Measurements from ENCODE around the gene ZC3H12C.
"Not testable (repeated sequence)": the region's sequence is repeated elsewhere in the genome, so short reads cannot be mapped to it uniquely, and the experiment has no call there.

ZC3H12C gene

GRCh38 chr11:110092515-110093406 is at the start of gene ZC3H12C:
ZC3H12C (plus strand) TSS chr11:110093392; CDS start chr11:110093412, 20 bp downstream.
- DNase-seq, result peak; percentile 90

- no peak for DNase-seq
Measured at GRCh38 chr11:110044226-110044968, 48.8 kb upstream of the ZC3H12C start.

GRCh38 chr11:110046775-110047380 is 46.3 kb upstream of the ZC3H12C start:
- no peak for DNase-seq

- no peak for DNase-seq
Measured at GRCh38 chr11:110049501-110050200, 43.5 kb upstream of the ZC3H12C start.

- no peak for DNase-seq
Measured at GRCh38 chr11:110050201-110050506, 43.0 kb upstream of the ZC3H12C start.

- no peak for DNase-seq
Measured at GRCh38 chr11:110053848-110054414, 39.3 kb upstream of the ZC3H12C start.

GRCh38 chr11:110056956-110057355 is 36.2 kb upstream of the ZC3H12C start:
- no peak for DNase-seq

GRCh38 chr11:110059706-110060463 is 33.3 kb upstream of the ZC3H12C start:
- no peak for DNase-seq

GRCh38 chr11:110061296-110061695 is 31.9 kb upstream of the ZC3H12C start:
- DNase-seq, result no peak

GRCh38 chr11:110062247-110062646 is 30.9 kb upstream of the ZC3H12C start:
- peak; percentile 55 for DNase-seq

- no peak for DNase-seq
Measured at GRCh38 chr11:110065189-110065588, 28.0 kb upstream of the ZC3H12C start.

- not testable (repeated sequence) for DNase-seq
Measured at GRCh38 chr11:110068001-110068400, 25.2 kb upstream of the ZC3H12C start.

GRCh38 chr11:110069158-110069737 is 23.9 kb upstream of the ZC3H12C start:
- DNase-seq, result peak; percentile 59

- DNase-seq, result no peak
Measured at GRCh38 chr11:110070176-110070575, 23.0 kb upstream of the ZC3H12C start.

- no peak for DNase-seq
Measured at GRCh38 chr11:110071197-110071596, 22.0 kb upstream of the ZC3H12C start.

- DNase-seq, result no peak
Measured at GRCh38 chr11:110072930-110073329, 20.3 kb upstream of the ZC3H12C start.

GRCh38 chr11:110074499-110074898 is 18.7 kb upstream of the ZC3H12C start:
- no peak for DNase-seq

- DNase-seq, result no peak
Measured at GRCh38 chr11:110075105-110075846, 17.9 kb upstream of the ZC3H12C start.

- DNase-seq, result no peak
Measured at GRCh38 chr11:110075847-110076208, 17.4 kb upstream of the ZC3H12C start.

GRCh38 chr11:110076371-110076965 is 16.7 kb upstream of the ZC3H12C start:
- DNase-seq, result no peak
